Neutrophil (primary cell): ENCODE results near the gene KIF25.

Source experiments
- H3K27ac ChIP-seq: fragments of 200-600 bp; sonication (generic); 2 replicates; pipeline ENCODE4 v1.5.1; 2016; ENCODE audit warnings: mild to moderate bottlenecking, moderate library complexity
- H3K27me3 ChIP-seq: fragments of 200-600 bp; sonication (generic); 2 replicates; pipeline ENCODE4 v1.6.0; 2016; ENCODE audit warnings: mild to moderate bottlenecking
- H3K36me3 ChIP-seq: fragments of 200-600 bp; sonication (generic); 2 replicates; pipeline ENCODE4 v1.5.1; 2017
- H3K4me1 ChIP-seq, 2 experiments: fragments of 200-600 bp in 1 of 2; sonication (generic) in 1 of 2; 1 replicate in 1 of 2; 2 replicates in 1 of 2; pipeline versions ENCODE4 v1.5.1 to v1.6.1; 2013 to 2016; ENCODE audit warnings: low read depth in 1 of 2, low read length in 1 of 2, mild to moderate bottlenecking in 1 of 2, moderate library complexity in 1 of 2; ENCODE audit not compliant: control insufficient read depth in 1 of 2, insufficient read depth in 1 of 2
- H3K4me3 ChIP-seq, 2 experiments: fragments of 200-600 bp in 1 of 2; sonication (generic) in 1 of 2; 1 replicate in 1 of 2; 2 replicates in 1 of 2; pipeline ENCODE4 v1.5.1; 2013 to 2016; ENCODE audit warnings: low read depth in 1 of 2, low read length in 1 of 2, mild to moderate bottlenecking in 1 of 2, moderate library complexity in 1 of 2
- H3K9me3 ChIP-seq: fragments of 200-600 bp; sonication (generic); 2 replicates; pipeline ENCODE4 v1.5.1; 2016
- TF ChIP-seq, protein P1 (sequence below): fragments of 200-600 bp; sonication (generic); IDR thresholded peaks from 2 replicates; pipeline ENCODE4 v1.5.1; 2016; ENCODE audit warnings: antibody characterized with exemption

KIF25 gene

DNA sequence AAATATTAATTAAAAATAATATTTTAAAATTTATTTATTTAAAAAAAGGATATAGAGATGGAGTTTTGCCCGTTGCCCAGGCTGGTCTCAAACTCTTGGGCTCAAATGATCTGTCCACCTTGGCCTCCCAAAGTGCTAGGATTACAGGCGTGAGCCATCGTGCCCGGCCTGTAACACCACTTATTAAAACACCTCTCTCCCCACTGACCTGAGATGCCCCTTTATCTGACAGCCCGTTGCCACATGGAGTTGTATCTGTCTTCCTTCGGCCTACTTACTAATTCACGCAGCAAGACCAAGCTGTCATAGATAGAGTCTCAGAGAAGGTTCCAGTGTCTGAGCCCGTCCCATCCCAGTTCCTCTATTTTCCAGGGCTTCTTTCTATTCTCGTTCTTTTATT, 30.7 kb downstream of the KIF25 start:
- no peak overlapping the region for H3K4me3 ChIP-seq
- no peaks in the 10 kb centered on the region for H3K9me3 ChIP-seq
- H3K27me3 ChIP-seq, result peaks cover 13% of the 10 kb centered on the region
- H3K4me1 ChIP-seq, result no peaks in the 10 kb centered on the region
- H3K36me3 ChIP-seq, result no peaks in the 10 kb centered on the region
- TF ChIP-seq, protein P1, sequence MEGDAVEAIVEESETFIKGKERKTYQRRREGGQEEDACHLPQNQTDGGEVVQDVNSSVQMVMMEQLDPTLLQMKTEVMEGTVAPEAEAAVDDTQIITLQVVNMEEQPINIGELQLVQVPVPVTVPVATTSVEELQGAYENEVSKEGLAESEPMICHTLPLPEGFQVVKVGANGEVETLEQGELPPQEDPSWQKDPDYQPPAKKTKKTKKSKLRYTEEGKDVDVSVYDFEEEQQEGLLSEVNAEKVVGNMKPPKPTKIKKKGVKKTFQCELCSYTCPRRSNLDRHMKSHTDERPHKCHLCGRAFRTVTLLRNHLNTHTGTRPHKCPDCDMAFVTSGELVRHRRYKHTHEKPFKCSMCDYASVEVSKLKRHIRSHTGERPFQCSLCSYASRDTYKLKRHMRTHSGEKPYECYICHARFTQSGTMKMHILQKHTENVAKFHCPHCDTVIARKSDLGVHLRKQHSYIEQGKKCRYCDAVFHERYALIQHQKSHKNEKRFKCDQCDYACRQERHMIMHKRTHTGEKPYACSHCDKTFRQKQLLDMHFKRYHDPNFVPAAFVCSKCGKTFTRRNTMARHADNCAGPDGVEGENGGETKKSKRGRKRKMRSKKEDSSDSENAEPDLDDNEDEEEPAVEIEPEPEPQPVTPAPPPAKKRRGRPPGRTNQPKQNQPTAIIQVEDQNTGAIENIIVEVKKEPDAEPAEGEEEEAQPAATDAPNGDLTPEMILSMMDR, result no peak
- H3K27ac ChIP-seq, result no peak overlapping the region

DNA sequence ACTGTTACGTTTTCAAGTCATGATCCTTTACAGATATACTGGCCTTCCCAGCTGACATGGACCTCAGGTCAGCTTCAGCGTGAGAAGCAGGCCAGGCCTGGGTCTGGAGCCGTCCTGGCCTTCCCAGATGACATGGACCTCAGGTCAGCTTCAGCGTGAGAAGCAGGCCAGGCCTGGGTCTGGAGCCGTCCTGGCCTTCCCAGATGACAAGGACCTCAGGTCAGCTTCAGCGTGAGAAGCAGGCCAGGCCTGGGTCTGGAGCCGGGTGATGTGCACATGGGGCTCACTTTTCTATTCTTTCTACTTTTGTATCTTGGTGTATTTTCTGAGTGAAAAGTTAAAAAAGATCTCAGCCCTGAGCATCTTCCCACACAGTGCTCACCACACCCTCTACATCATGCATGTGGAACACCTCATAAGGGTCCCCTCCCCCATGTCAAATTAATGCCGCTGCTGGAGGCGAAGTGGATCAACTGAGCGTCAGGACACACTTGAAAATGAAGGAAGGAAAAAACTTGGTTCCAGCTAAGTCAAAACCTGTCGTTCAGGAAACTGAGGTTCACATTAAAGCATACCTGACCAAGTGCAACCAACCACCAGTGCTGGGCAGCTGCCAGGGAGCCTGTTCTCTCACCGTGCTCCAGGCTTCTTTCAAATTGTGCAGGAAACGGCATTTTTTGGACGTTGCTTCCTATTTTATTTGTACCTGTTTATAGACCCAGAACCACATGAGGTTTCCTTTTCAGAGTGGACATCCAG, 32.2 kb downstream of the KIF25 start:
- H3K4me1 ChIP-seq, result no peaks in the 10 kb centered on the region
- no peak overlapping the region for H3K27ac ChIP-seq
- TF ChIP-seq, protein P1, result no peak
- H3K9me3 ChIP-seq, result no peaks in the 10 kb centered on the region
- H3K4me3 ChIP-seq, result no peak overlapping the region
- peaks cover 27% of the 10 kb centered on the region for H3K27me3 ChIP-seq
- H3K36me3 ChIP-seq, result no peaks in the 10 kb centered on the region

DNA sequence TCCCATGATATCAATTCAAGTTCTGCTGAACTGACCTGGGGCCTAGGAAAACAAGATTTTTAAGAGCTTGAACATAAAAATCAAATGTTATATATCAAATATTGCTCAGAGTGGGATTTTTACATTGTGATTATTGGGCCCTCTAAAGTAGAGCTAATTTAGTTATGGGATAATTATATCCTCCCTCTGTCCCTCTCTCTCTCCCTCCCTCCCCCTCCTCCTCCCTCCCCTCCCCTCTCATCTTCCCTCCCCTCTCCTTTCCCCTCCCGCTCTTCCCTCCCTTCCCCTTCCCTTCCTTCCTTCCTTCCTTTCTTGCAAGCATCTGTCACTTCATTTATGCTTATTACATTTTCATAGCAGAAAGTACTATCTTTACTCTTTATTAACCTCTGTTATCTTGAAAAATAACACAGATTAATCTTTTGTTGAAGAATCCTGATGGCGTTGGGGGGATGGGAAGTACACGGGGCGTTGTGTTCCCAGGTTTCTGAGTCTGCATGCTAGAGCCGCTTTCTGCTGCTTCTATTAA, 32.8 kb downstream of the KIF25 start:
- Histone ChIP-seq H3K4me1 (no peaks in the 10 kb centered on the region), H3K4me3 (no peak overlapping the region), H3K36me3 (no peaks in the 10 kb centered on the region), H3K27me3 (peaks cover 34% of the 10 kb centered on the region), H3K9me3 (no peaks in the 10 kb centered on the region), H3K27ac (no peak overlapping the region)
- TF ChIP-seq, protein P1, result no peak

DNA sequence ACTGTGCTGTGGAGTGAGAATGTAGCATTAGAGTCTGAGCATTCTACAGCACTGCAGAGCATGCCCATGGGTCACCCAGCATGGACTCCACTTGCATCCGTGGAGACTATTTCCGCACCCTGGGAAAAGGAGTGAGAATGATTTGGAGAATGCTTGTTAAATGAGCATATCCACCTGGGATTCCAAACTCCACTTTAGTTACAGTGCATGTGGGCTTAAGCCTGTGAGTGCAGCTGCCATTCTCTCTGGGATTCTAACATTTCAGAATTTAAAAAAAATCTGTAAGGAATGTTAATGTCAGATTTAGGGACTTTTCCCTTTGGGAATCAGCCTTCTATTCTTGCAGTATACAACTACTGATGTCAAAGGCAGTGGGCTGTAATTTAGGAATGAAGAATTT, 33.4 kb downstream of the KIF25 start:
- Histone ChIP-seq H3K27ac (no peak overlapping the region), H3K9me3 (no peaks in the 10 kb centered on the region), H3K4me1 (no peaks in the 10 kb centered on the region), H3K36me3 (no peaks in the 10 kb centered on the region), H3K27me3 (peaks cover 40% of the 10 kb centered on the region), H3K4me3 (no peak overlapping the region)
- TF ChIP-seq, protein P1, result no peak

DNA sequence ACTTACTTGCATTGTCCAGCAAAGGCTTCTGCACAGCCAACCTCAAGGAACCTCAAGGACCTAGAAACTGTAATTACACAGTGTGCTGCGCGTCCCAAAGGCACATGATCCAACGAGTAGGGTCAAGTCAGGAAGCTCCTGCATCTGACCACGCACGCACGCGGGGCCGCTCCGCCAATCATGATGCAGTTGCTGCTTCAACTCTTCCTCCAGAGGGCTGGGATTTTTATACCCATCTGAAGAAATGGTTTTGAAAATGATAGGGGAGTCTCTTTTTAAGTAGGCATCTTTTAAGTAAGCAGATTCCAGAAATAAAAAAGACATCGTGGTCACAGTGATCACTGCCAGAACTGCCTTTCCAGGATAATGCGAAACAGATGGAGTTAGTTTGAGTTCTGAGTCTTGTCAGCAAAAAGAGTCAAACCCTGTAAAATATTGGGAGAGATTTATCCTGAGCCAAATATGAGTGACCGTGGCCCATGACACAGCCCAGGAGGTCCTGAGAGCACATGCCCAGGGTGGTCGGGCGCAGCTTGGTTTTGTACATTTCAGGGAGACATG, 34.0 kb downstream of the KIF25 start:
- Histone ChIP-seq H3K27me3 (peaks cover 46% of the 10 kb centered on the region), H3K4me1 (no peaks in the 10 kb centered on the region), H3K36me3 (no peaks in the 10 kb centered on the region), H3K27ac (no peak overlapping the region), H3K4me3 (no peak overlapping the region), H3K9me3 (no peaks in the 10 kb centered on the region)
- TF ChIP-seq, protein P1, result no peak
